ENCODE data around the gene PLXNC1.

- TF ChIP-seq, protein P1, sequence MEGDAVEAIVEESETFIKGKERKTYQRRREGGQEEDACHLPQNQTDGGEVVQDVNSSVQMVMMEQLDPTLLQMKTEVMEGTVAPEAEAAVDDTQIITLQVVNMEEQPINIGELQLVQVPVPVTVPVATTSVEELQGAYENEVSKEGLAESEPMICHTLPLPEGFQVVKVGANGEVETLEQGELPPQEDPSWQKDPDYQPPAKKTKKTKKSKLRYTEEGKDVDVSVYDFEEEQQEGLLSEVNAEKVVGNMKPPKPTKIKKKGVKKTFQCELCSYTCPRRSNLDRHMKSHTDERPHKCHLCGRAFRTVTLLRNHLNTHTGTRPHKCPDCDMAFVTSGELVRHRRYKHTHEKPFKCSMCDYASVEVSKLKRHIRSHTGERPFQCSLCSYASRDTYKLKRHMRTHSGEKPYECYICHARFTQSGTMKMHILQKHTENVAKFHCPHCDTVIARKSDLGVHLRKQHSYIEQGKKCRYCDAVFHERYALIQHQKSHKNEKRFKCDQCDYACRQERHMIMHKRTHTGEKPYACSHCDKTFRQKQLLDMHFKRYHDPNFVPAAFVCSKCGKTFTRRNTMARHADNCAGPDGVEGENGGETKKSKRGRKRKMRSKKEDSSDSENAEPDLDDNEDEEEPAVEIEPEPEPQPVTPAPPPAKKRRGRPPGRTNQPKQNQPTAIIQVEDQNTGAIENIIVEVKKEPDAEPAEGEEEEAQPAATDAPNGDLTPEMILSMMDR (optimal IDR thresholded peaks at IDR 0.05 in 1 of 3, IDR thresholded peaks at IDR 0.05 in 1 of 3, conservative IDR thresholded peaks at IDR 0.05 in 1 of 3; ENCODE audit: extremely low read depth in 1 of 3, insufficient read depth in 2 of 3, low read length in 3 of 3) = no peak
- no peak for TF ChIP-seq EZH2 (IDR thresholded peaks at IDR 0.05; ENCODE audit: low read length)
Measured at GRCh38 chr12:94178054-94178453, 29.7 kb downstream of the PLXNC1 start.
